Sigmoid colon (tissue), 4 donors: ENCODE measurements around the gene ZNF217.

Experiments
- CTCF ChIP-seq, 4 experiments: fragments of 450-650 bp in 3 of 4; fragments of 200-600 bp in 1 of 4; IDR thresholded peaks; one replicate each; pipeline ENCODE4 v1.5.1; 2016 to 2019; ENCODE audit warnings: antibody characterized with exemption in 4 of 4, mild to moderate bottlenecking in 3 of 4, moderate library complexity in 2 of 4
- EP300 ChIP-seq, 4 donors: sonication (generic); formaldehyde crosslinking; IDR thresholded peaks; one replicate each; pipeline ENCODE4 v1.6.1; 2017; ENCODE audit warnings: antibody characterized with exemption in 4 of 4
- POLR2AphosphoS5 ChIP-seq, 4 donors: sonication (generic); formaldehyde crosslinking; IDR thresholded peaks; one replicate each; pipeline ENCODE4 v1.6.1; 2017; ENCODE audit warnings: antibody characterized with exemption in 4 of 4

GRCh38 chr20:53524589-53525312, 68.9 kb downstream of the ZNF217 start:
- TF ChIP-seq CTCF (IDR thresholded peaks at IDR 0.05): no peak
- TF ChIP-seq POLR2AphosphoS5 (IDR thresholded peaks at IDR 0.05): no peak
- TF ChIP-seq EP300 (IDR thresholded peaks at IDR 0.05): no peak
